Liver (tissue), 9 donors: ENCODE measurements around the gene CNKSR3. TPM values are rescaled to one million over a fixed set of nuclear protein-coding genes. Genes with fewer than 3 reads are reported as not detected.

Source experiments
- DNase-seq: peaks from one replicate; pipeline ENCODE4 v3.0.0-alpha.2; 2017; ENCODE audit warnings: low spot score
- H3K27ac ChIP-seq, 2 donors: one replicate each; pipeline ENCODE4 v1.7.0; 2013; ENCODE audit warnings: inconsistent platforms in 2 of 2, low read length in 2 of 2, control low read depth in 1 of 2, low read depth in 1 of 2, mild to moderate bottlenecking in 1 of 2
- H3K27me3 ChIP-seq, 4 donors: one replicate each; pipeline versions ENCODE4 v1.6.1 to v1.7.0; 2013; ENCODE audit warnings: low read length in 3 of 4, inconsistent platforms in 1 of 4, mild to moderate bottlenecking in 1 of 4, moderate library complexity in 1 of 4; ENCODE audit not compliant: control insufficient read depth in 4 of 4, insufficient read depth in 4 of 4
- H3K36me3 ChIP-seq, 4 donors: one replicate each; pipeline versions ENCODE4 v1.6.1 to v1.7.0; 2013; ENCODE audit warnings: low read length in 3 of 4, mild to moderate bottlenecking in 3 of 4, low read depth in 1 of 4, moderate library complexity in 1 of 4; ENCODE audit not compliant: control insufficient read depth in 4 of 4, insufficient read depth in 3 of 4
- H3K4me1 ChIP-seq, 4 donors: one replicate each; pipeline versions ENCODE4 v1.6.1 to v1.7.0; 2013; ENCODE audit warnings: low read length in 3 of 4, mild to moderate bottlenecking in 3 of 4, moderate library complexity in 1 of 4; ENCODE audit not compliant: control insufficient read depth in 4 of 4, insufficient read depth in 4 of 4
- H3K4me3 ChIP-seq, 3 donors: one replicate each; pipeline versions ENCODE4 v1.6.1 to v1.7.0; 2013; ENCODE audit warnings: low read length in 3 of 3, control low read depth in 1 of 3, low read depth in 1 of 3, mild to moderate bottlenecking in 1 of 3
- H3K9ac ChIP-seq, 2 donors: one replicate each; pipeline ENCODE4 v1.7.0; 2013; ENCODE audit warnings: low read length in 2 of 2, mild to moderate bottlenecking in 2 of 2, moderate library complexity in 2 of 2, control low read depth in 1 of 2, low read depth in 1 of 2
- H3K9me3 ChIP-seq, 4 donors: one replicate each; pipeline versions ENCODE4 v1.6.1 to v1.7.0; 2013; ENCODE audit warnings: low read length in 3 of 4; ENCODE audit not compliant: control insufficient read depth in 4 of 4
- EGR1 ChIP-seq, 2 donors: IDR thresholded peaks; 2 replicates each; pipeline ENCODE4 v1.6.1; 2016 to 2018; ENCODE audit warnings: antibody characterized with exemption in 2 of 2, low read depth in 2 of 2
- FOXA1 ChIP-seq: IDR thresholded peaks from 2 replicates; pipeline ENCODE4 v1.6.1; 2016; ENCODE audit warnings: antibody characterized with exemption
- FOXA2 ChIP-seq: IDR thresholded peaks from 2 replicates; pipeline ENCODE4 v1.6.1; 2016; ENCODE audit warnings: antibody characterized with exemption
- GABPA ChIP-seq, 2 donors: IDR thresholded peaks in 1 of 2; conservative IDR thresholded peaks in 1 of 2; 2 replicates each; pipeline ENCODE4 v1.6.1; 2016; ENCODE audit warnings: antibody characterized with exemption in 2 of 2, mild to moderate bottlenecking in 1 of 2, moderate library complexity in 1 of 2
- HNF4A ChIP-seq, 2 donors: conservative IDR thresholded peaks; 2 replicates each; pipeline ENCODE4 v1.6.1; 2016; ENCODE audit warnings: antibody characterized with exemption in 2 of 2, mild to moderate bottlenecking in 2 of 2
- JUND ChIP-seq, 2 donors: IDR thresholded peaks; 2 replicates each; pipeline ENCODE4 v1.6.1; 2016; ENCODE audit warnings: antibody characterized with exemption in 2 of 2
- NR2F2 ChIP-seq: IDR thresholded peaks from 2 replicates; pipeline ENCODE4 v1.6.1; 2016; ENCODE audit warnings: antibody characterized with exemption
- RAD21 ChIP-seq, 2 donors: IDR thresholded peaks; 2 replicates each; pipeline ENCODE4 v1.6.1; 2016; ENCODE audit warnings: antibody characterized with exemption in 2 of 2, mild to moderate bottlenecking in 2 of 2
- RXRA ChIP-seq, 2 donors: IDR thresholded peaks; 2 replicates each; pipeline ENCODE4 v1.6.1; 2017 to 2018; ENCODE audit warnings: antibody characterized with exemption in 2 of 2, mild to moderate bottlenecking in 1 of 2
- TAF1 ChIP-seq: conservative IDR thresholded peaks from 2 replicates; pipeline ENCODE4 v1.6.1; 2016; ENCODE audit warnings: antibody characterized with exemption, mild to moderate bottlenecking
- WGBS: extraction: QIAGEN DNeasy Blood & Tissue Kit; methylation state at CpG from one replicate; pipeline ENCODE4 v1.1.7; 2013; 5-methylcytosine and 5-hydroxymethylcytosine counted together
- polyA plus RNA-seq, 2 donors: library from polyadenylated mRNA; stranded (reverse) in 1 of 2; unstranded in 1 of 2; fragments of 200-250 nt in 1 of 2; fragments of >200 nt in 1 of 2; fragmentation: Nextera tagmentation in 1 of 2; extraction: Ambion mirVana in 1 of 2; gene quantifications; one replicate each; pipeline versions ENCODE4 v1.2.1 to v1.2.3, GENCODE V29; 2013 to 2015
- total RNA-seq, 2 donors: library from RNA; depleted of rRNA; stranded (reverse); fragments of >200 nt; gene quantifications; one replicate each; pipeline ENCODE4 v1.2.3, GENCODE V29; 2014
- TF ChIP-seq, protein P1 (sequence below): IDR thresholded peaks from 2 replicates; pipeline ENCODE4 v1.6.1; 2016; ENCODE audit warnings: antibody characterized with exemption
- TF ChIP-seq, protein P2 (sequence below): fragments of 150-350 bp; IDR thresholded peaks from 2 replicates; pipeline ENCODE4 v1.5.1; 2017; ENCODE audit warnings: improper control_type of control experiment, low read depth, low read length; ENCODE audit not compliant: missing input control
- TF ChIP-seq, protein P3 (sequence below): IDR thresholded peaks from 2 replicates; pipeline ENCODE4 v1.6.1; 2016; ENCODE audit warnings: antibody characterized with exemption
- donor health status: healthy.
- donor health status: healthy.
- donor health status: healthy.
- donor health status: healthy.
- donor health status: healthy.

CNKSR3 gene
- total and polyA plus RNA-seq, 4 donors, result 6.4 to 22.7 (median 15.0) TPM

DNA sequence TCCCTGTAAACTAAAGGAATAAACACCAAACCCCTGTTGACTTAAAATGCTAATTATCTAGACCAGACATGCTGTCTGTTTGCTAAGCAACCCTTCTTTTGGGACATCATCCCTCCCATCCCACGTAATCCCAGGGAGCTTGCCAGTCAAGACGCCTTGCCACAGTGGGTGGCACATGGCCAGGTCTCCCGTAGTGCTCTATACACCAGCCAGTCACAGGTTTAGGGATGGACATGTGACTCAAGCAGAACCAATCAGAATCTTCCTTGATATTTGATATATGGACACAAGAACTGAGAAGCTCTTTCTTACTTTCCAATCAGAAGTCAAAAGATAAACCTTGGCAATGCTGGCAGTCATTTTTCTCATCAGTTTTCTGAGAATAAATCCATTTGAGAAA, 60.0 kb downstream of the CNKSR3 start:
- H3K4me1 ChIP-seq, result peaks cover 1 to 4% (median 3%) of the 10 kb centered on the region in 4 donors
- H3K9me3 ChIP-seq, result no peaks in the 10 kb centered on the region
- no peak overlapping the region for H3K9ac ChIP-seq
- H3K36me3 ChIP-seq, result peaks cover 0 to 9% (median 3%) of the 10 kb centered on the region in 4 donors
- H3K27ac ChIP-seq, result no peak overlapping the region
- no peak overlapping the region for H3K4me3 ChIP-seq
- no peaks in the 10 kb centered on the region for H3K27me3 ChIP-seq
- TF ChIP-seq RXRA (IDR thresholded peaks at IDR 0.05) (no peak), EGR1 (IDR thresholded peaks at IDR 0.05; ENCODE audit: low read depth in 2 of 2) (no peak), NR2F2 (no peak), RAD21 (IDR thresholded peaks at IDR 0.05) (no peak), JUND (IDR thresholded peaks at IDR 0.05) (no peak), GABPA (IDR thresholded peaks at IDR 0.05 in 1 of 2, conservative IDR thresholded peaks at IDR 0.05 in 1 of 2) (no peak), TAF1 (no peak)
- TF ChIP-seq, protein P1, sequence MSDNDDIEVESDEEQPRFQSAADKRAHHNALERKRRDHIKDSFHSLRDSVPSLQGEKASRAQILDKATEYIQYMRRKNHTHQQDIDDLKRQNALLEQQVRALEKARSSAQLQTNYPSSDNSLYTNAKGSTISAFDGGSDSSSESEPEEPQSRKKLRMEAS, result no peak
- TF ChIP-seq, protein P2, sequence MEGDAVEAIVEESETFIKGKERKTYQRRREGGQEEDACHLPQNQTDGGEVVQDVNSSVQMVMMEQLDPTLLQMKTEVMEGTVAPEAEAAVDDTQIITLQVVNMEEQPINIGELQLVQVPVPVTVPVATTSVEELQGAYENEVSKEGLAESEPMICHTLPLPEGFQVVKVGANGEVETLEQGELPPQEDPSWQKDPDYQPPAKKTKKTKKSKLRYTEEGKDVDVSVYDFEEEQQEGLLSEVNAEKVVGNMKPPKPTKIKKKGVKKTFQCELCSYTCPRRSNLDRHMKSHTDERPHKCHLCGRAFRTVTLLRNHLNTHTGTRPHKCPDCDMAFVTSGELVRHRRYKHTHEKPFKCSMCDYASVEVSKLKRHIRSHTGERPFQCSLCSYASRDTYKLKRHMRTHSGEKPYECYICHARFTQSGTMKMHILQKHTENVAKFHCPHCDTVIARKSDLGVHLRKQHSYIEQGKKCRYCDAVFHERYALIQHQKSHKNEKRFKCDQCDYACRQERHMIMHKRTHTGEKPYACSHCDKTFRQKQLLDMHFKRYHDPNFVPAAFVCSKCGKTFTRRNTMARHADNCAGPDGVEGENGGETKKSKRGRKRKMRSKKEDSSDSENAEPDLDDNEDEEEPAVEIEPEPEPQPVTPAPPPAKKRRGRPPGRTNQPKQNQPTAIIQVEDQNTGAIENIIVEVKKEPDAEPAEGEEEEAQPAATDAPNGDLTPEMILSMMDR, result no peak
- DNase-seq, result no peak
- 86% methylated on average over 3 of the region's 3 CpGs for WGBS

DNA sequence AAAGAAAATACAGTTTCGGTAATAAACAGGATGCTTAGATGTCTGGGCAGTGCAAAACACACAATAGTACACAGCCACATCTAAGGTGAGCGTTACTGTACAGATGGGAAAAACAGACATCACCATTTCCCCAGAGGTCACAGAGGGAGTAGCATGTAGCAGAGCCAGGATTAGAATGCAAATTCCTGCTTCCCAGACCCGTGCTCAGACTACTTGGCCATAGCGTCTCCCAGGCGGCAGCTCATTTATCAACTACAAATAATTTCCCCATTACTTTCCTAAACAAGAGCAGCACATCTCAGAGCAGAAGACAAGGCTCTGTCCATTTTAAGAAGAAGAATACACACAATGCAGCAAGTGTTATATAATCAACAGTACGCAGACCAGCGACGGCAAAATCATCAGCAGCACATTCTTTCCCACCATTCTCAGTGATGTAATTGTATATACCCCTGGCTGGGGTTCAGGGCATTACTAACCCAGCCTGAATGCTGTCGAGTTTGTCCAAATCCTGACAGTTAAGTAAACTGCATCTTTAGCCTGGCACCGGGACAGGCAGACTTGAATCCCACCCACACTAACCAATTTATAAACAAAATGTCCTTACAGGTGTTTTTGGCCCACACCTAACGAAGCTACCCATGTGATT, 61.9 kb downstream of the CNKSR3 start:
- WGBS, result 63% methylated on average over 11 of the region's 11 CpGs
- Histone ChIP-seq H3K27ac (peak overlapping the region in 1 of 2 donors; percentile 44), H3K27me3 (no peaks in the 10 kb centered on the region), H3K36me3 (peaks cover 0 to 9% (median 3%) of the 10 kb centered on the region in 4 donors), H3K4me1 (peaks cover 0 to 11% (median 4%) of the 10 kb centered on the region in 4 donors), H3K9ac (no peak overlapping the region), H3K4me3 (no peak overlapping the region), H3K9me3 (no peaks in the 10 kb centered on the region)
- no peak for DNase-seq
- no peak for TF ChIP-seq FOXA1
- TF ChIP-seq NR2F2, result peak; percentile 27
- TF ChIP-seq FOXA2, result no peak
- TF ChIP-seq, protein P3, sequence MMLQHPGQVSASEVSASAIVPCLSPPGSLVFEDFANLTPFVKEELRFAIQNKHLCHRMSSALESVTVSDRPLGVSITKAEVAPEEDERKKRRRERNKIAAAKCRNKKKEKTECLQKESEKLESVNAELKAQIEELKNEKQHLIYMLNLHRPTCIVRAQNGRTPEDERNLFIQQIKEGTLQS, result no peak
- TF ChIP-seq HNF4A (conservative IDR thresholded peaks at IDR 0.05), result no peak
- TF ChIP-seq, protein P2, result peak; percentile 41
- peak in 1 of 2 donors; percentile 16 for TF ChIP-seq JUND (IDR thresholded peaks at IDR 0.05)
- no peak for TF ChIP-seq EGR1 (IDR thresholded peaks at IDR 0.05; ENCODE audit: low read depth in 2 of 2)
